Uterus (tissue), 2 donors: ENCODE data around the gene HPSE2.

Experiments
- POLR2A ChIP-seq, 2 donors: fragments of 450-650 bp; IDR thresholded peaks; one replicate each; pipeline ENCODE4 v1.6.1; 2016; ENCODE audit warnings: antibody characterized with exemption in 2 of 2, mild to moderate bottlenecking in 1 of 2, moderate library complexity in 1 of 2
- TF ChIP-seq, protein P1 (sequence below), 4 experiments: fragments of 200-600 bp in 2 of 4; fragments of 450-650 bp in 2 of 4; sonication (generic) in 2 of 4; IDR thresholded peaks; one replicate each; pipeline ENCODE4 v1.5.1; 2016 to 2019; ENCODE audit warnings: antibody characterized with exemption in 4 of 4, mild to moderate bottlenecking in 2 of 4, moderate library complexity in 1 of 4

DNA sequence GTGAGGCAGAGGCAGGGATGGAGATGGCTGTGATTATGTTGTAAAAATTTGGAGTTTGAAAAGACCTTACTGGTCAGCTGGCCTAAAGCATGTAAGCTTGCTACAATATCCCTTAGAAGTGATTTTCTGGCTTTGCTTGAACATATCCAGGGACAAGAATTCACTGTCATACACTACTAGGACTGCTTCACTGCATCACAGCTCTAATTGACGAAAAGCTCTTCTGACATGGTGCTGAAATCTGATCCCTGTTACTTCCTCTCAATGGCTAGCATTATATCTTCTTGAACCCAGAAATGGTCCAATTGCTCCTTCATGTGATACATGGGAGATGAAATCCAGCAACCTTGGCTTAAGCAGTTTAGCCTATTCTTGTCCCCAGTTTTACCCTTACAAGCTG lies 591.2 kb downstream of the HPSE2 start:
- no peak for TF ChIP-seq POLR2A (IDR thresholded peaks at IDR 0.05)
- TF ChIP-seq, protein P1, sequence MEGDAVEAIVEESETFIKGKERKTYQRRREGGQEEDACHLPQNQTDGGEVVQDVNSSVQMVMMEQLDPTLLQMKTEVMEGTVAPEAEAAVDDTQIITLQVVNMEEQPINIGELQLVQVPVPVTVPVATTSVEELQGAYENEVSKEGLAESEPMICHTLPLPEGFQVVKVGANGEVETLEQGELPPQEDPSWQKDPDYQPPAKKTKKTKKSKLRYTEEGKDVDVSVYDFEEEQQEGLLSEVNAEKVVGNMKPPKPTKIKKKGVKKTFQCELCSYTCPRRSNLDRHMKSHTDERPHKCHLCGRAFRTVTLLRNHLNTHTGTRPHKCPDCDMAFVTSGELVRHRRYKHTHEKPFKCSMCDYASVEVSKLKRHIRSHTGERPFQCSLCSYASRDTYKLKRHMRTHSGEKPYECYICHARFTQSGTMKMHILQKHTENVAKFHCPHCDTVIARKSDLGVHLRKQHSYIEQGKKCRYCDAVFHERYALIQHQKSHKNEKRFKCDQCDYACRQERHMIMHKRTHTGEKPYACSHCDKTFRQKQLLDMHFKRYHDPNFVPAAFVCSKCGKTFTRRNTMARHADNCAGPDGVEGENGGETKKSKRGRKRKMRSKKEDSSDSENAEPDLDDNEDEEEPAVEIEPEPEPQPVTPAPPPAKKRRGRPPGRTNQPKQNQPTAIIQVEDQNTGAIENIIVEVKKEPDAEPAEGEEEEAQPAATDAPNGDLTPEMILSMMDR (IDR thresholded peaks at IDR 0.05) = no peak
